Measurements from ENCODE around the gene CGREF1. TPM values are rescaled to one million over a fixed set of nuclear protein-coding genes. Genes with fewer than 3 reads are reported as not detected.

Gene CGREF1
- total RNA-seq, 1 experiment from 2014 or later: 2.1 TPM

- Histone ChIP-seq H3K79me2 (ENCODE audit: insufficient read depth, low read length) (no peaks in the 10 kb centered on the region), H2BK15ac (ENCODE audit: low read depth, low read length) (no peak overlapping the region), H3K9ac (ENCODE audit: extremely low read depth, insufficient read length, low read length) (no peak overlapping the region), H2BK5ac (ENCODE audit: insufficient read length, low read length) (no peak overlapping the region), H3K4me1 (ENCODE audit: insufficient read depth, low read length) (no peaks in the 10 kb centered on the region), H3K4me2 (ENCODE audit: insufficient read depth, insufficient read length, low read length) (peak overlapping the region; percentile 22), H3K4ac (ENCODE audit: low read depth, low read length) (no peak overlapping the region), H2BK120ac (ENCODE audit: low read depth, low read length, poor library complexity, severe bottlenecking) (no peak overlapping the region), H4K8ac (replicated peaks; ENCODE audit: insufficient read length, low read depth, low read length) (no peak overlapping the region), H3K79me1 (ENCODE audit: insufficient read depth, low read depth, low read length, poor library complexity, severe bottlenecking) (no peaks in the 10 kb centered on the region), H3K56ac (ENCODE audit: insufficient read length, low read depth, low read length) (no peak overlapping the region), H2BK20ac (ENCODE audit: low read depth, low read length, poor library complexity, severe bottlenecking) (no peak overlapping the region), H2AK5ac (ENCODE audit: insufficient read length, low read length) (no peak overlapping the region), H3K27me3 (ENCODE audit: insufficient read depth, low read length) (no peaks in the 10 kb centered on the region), H3K9me3 (ENCODE audit: control insufficient read depth, low read depth, low read length) (no peaks in the 10 kb centered on the region), H3K14ac (ENCODE audit: insufficient read depth, low read length) (no peak overlapping the region), H3K27ac (ENCODE audit: insufficient read length, low read depth, low read length) (no peak overlapping the region), H2AFZ (ENCODE audit: low read length) (no peak overlapping the region), H3K23me2 (ENCODE audit: insufficient read length, low read depth, low read length, poor library complexity, severe bottlenecking) (no peaks in the 10 kb centered on the region), H4K5ac (ENCODE audit: insufficient read length, low read depth, low read length) (no peak overlapping the region), H3K18ac (ENCODE audit: insufficient read length, low read depth, low read length) (peak overlapping the region; percentile 18), H2BK12ac (ENCODE audit: insufficient read length, low read depth, low read length) (no peak overlapping the region), H4K91ac (ENCODE audit: insufficient read length, low read depth, low read length) (no peak overlapping the region), H3T11ph (ENCODE audit: low read length) (no peak overlapping the region), H3K23ac (ENCODE audit: insufficient read length, low read depth, low read length) (no peak overlapping the region), H4K20me1 (ENCODE audit: control insufficient read depth, insufficient read depth, insufficient read length) (peaks cover 3% of the 10 kb centered on the region)
- no CpG with 5 or more reads among the region's 18 CpGs for WGBS (ENCODE audit: extremely low coverage, insufficient read length, low lambda C conversion rate)
- Mint-ChIP-seq H3K36me3 (ENCODE audit: insufficient read depth in 1 of 3, low read depth in 3 of 3) (peaks cover 0 to 1% (median 0%) of the 10 kb centered on the region in 3 experiments; a peak in 3 of 7 replicates), H3K4me1 (peaks cover 8 to 10% of the 10 kb centered on the region in 2 experiments), H3K9me3 (no peaks in the 10 kb centered on the region; a peak in 1 of 5 replicates), H3K27me3 (ENCODE audit: low read depth) (no peaks in the 10 kb centered on the region), H3K27ac (peak overlapping the region in 2 of 3 experiments; percentile 68 to 82; a peak in 4 of 7 replicates), H3K4me3 (peak overlapping the region; percentile 47 to 67)
- DNase-seq: peak; percentile 76
- TF ChIP-seq, protein P1, sequence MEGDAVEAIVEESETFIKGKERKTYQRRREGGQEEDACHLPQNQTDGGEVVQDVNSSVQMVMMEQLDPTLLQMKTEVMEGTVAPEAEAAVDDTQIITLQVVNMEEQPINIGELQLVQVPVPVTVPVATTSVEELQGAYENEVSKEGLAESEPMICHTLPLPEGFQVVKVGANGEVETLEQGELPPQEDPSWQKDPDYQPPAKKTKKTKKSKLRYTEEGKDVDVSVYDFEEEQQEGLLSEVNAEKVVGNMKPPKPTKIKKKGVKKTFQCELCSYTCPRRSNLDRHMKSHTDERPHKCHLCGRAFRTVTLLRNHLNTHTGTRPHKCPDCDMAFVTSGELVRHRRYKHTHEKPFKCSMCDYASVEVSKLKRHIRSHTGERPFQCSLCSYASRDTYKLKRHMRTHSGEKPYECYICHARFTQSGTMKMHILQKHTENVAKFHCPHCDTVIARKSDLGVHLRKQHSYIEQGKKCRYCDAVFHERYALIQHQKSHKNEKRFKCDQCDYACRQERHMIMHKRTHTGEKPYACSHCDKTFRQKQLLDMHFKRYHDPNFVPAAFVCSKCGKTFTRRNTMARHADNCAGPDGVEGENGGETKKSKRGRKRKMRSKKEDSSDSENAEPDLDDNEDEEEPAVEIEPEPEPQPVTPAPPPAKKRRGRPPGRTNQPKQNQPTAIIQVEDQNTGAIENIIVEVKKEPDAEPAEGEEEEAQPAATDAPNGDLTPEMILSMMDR (conservative IDR thresholded peaks at IDR 0.05): no peak
Measured at GRCh38 chr2:27095745-27096651, 22.9 kb downstream of the CGREF1 start.

All from H9 (cell line).